ENCODE data around the gene ANKRD12. TPM values are rescaled to one million over a fixed set of nuclear protein-coding genes. Genes with fewer than 3 reads are reported as not detected.
A peak's percentile ranks its signal among the peaks of the same experiment; 100 is the strongest.

Gene ANKRD12
- total and polyA plus RNA-seq, 2 of the 4 experiments (the other 2 are of a cell fraction) = 2.6 to 12.9 TPM

- no peak overlapping the region for H3K9ac ChIP-seq (ENCODE audit: low read depth, low read length)
- in situ Hi-C loops (cut with MboI; ENCODE audit: low sequenced_read_pairs) (no loop called here), dilution Hi-C loops (cut with HindIII; ENCODE audit: low sequenced_read_pairs, unreplicated experiment) (no loop called here), intact Hi-C loops (cut with micrococcal nuclease) (no loop called here)
- no TSS peak for BruUV-seq (replicated peaks)
- TF ChIP-seq MAZ (IDR thresholded peaks at IDR 0.05; ENCODE audit: borderline replicate concordance, low read depth, low read length) = no peak
- TF ChIP-seq MXI1 (IDR thresholded peaks at IDR 0.05; ENCODE audit: borderline replicate concordance, low read depth, low read length) = no peak
- TF ChIP-seq FOS (IDR thresholded peaks at IDR 0.05; ENCODE audit: low read depth, low read length) = no peak
- TF ChIP-seq ELK1 (IDR thresholded peaks at IDR 0.05; ENCODE audit: borderline replicate concordance, low read depth, low read length) = no peak
- no peak for TF ChIP-seq SMC3 (IDR thresholded peaks at IDR 0.05; ENCODE audit: low read depth, low read length)
- TF ChIP-seq RAD21 (IDR thresholded peaks at IDR 0.05; ENCODE audit: low read length) = no peak
- no peak for TF ChIP-seq RFX5 (IDR thresholded peaks at IDR 0.05; ENCODE audit: low read depth, low read length)
- TF ChIP-seq CHD1 (IDR thresholded peaks at IDR 0.05; ENCODE audit: low read depth, low read length) = no peak
- no peak for TF ChIP-seq MAFK (IDR thresholded peaks at IDR 0.05; ENCODE audit: low read depth, low read length)
- no peak for TF ChIP-seq USF2 (IDR thresholded peaks at IDR 0.05; ENCODE audit: low read depth, low read length)
- TF ChIP-seq POLR2A (IDR thresholded peaks at IDR 0.05; ENCODE audit: low read depth, low read length) = no peak
- no peak for TF ChIP-seq NFE2L2 (IDR thresholded peaks at IDR 0.05; ENCODE audit: low read depth, low read length)
- TF ChIP-seq CTCF (conservative IDR thresholded peaks at IDR 0.05; ENCODE audit: low read depth, low read length) = no peak
- TF ChIP-seq BHLHE40 (IDR thresholded peaks at IDR 0.05; ENCODE audit: low read depth, low read length) = no peak
- no peak for TF ChIP-seq RCOR1 (IDR thresholded peaks at IDR 0.05; ENCODE audit: insufficient replicate concordance, low read length)
- TF ChIP-seq CEBPB (IDR thresholded peaks at IDR 0.05; ENCODE audit: low read depth, low read length) = no peak
- no peak overlapping the region for H4K91ac ChIP-seq (ENCODE audit: insufficient read depth, low read depth, low read length)
- H3K9me1 ChIP-seq (ENCODE audit: insufficient read depth, low read length) = peaks cover 9% of the 10 kb centered on the region; the same call in 1 of the 2 replicates
- H2BK120ac ChIP-seq (ENCODE audit: low read depth, low read length) = no peak overlapping the region
- H2AK5ac ChIP-seq (ENCODE audit: low read depth, low read length) = no peak overlapping the region
- H3K27me3 ChIP-seq (ENCODE audit: control insufficient read depth, insufficient read depth, low read length) = no peaks in the 10 kb centered on the region
- peak; percentile 27 for ATAC-seq (ENCODE audit: low read depth)
- H3K14ac ChIP-seq (replicated peaks; ENCODE audit: low read depth, low read length) = no peak overlapping the region
- no peak overlapping the region for H2BK20ac ChIP-seq (ENCODE audit: low read depth, low read length)
- peak; percentile 61 for DNase-seq
- H4K20me1 ChIP-seq (ENCODE audit: insufficient read depth, low read length) = peaks cover 85% of the 10 kb centered on the region
- no peak overlapping the region for H3K18ac ChIP-seq (ENCODE audit: low read depth, low read length)
- H2AK9ac ChIP-seq (replicated peaks; ENCODE audit: low read depth, low read length, poor library complexity) = no peak overlapping the region
- no peak overlapping the region for H3K4me3 ChIP-seq (ENCODE audit: insufficient read depth, low read depth, low read length)
- H3K4ac ChIP-seq (ENCODE audit: low read depth, low read length) = no peak overlapping the region
- H3K36me3 ChIP-seq (ENCODE audit: control insufficient read depth, insufficient read depth, low read length) = peaks cover 2% of the 10 kb centered on the region
- H3K27ac ChIP-seq (ENCODE audit: insufficient read depth, low read length) = no peak overlapping the region
- H3K9me3 ChIP-seq (ENCODE audit: control insufficient read depth, insufficient read depth, low read length) = no peaks in the 10 kb centered on the region
- no peak overlapping the region for H3K56ac ChIP-seq (ENCODE audit: extremely low read depth, insufficient read depth, low read length)
- 100% methylated on average over 1 of the region's 4 CpGs; no CpG with 5 or more reads in 1 of the 2 experiments for WGBS, 2 experiments (ENCODE audit: extremely low coverage in 2 of 2, insufficient read length in 1 of 2)
- H3K23ac ChIP-seq (ENCODE audit: low read depth, low read length) = 0 out of 2 replicates have a peak overlapping the region, but pooled peaks have one; percentile 13
- H3K4me1 ChIP-seq (ENCODE audit: control insufficient read depth, insufficient read depth, low read length) = peaks cover 12% of the 10 kb centered on the region
- no peak overlapping the region for H4K8ac ChIP-seq (ENCODE audit: low read depth in 2 of 2, low read length in 2 of 2)
- peak overlapping the region; percentile 27 for H2BK5ac ChIP-seq (ENCODE audit: low read depth, low read length, poor library complexity, severe bottlenecking)
- no peak overlapping the region for H2AFZ ChIP-seq (replicated peaks; ENCODE audit: low read length, poor library complexity)
- peaks cover 0 to 46% of the 10 kb centered on the region in 2 experiments; a peak in 2 of 4 replicates for H3K79me1 ChIP-seq (ENCODE audit: low read depth in 1 of 2, low read length in 2 of 2)
- ChIA-PET POLR2A (ENCODE audit: unreplicated experiment) (interaction anchor here (0.6 kb wide), 3 partner anchors 14 to 32 kb away, joined by 3 to 9 read pairs (median 7); no protein-coding TSS in a partner anchor), CTCF (interaction anchor here (1.1 to 1.6 kb wide), 3 partner anchors 13 to 38 kb away, joined by 4 to 5 read pairs (median 5); no protein-coding TSS in a partner anchor)
- no peak overlapping the region for H2BK15ac ChIP-seq (ENCODE audit: low read depth, low read length)
- peak overlapping the region; percentile 88 for H3K4me2 ChIP-seq (ENCODE audit: low read depth, low read length)
- H4K5ac ChIP-seq (ENCODE audit: low read depth, low read length) = no peak overlapping the region
These were observed 27.1 kb upstream of the ANKRD12 start for GRCh38 chr18:9109523-9109922.
